ENCODE measurements around the gene NMS.
A peak's percentile ranks its signal among the peaks of the same experiment; 100 is the strongest.
"Not testable (repeated sequence)": the region's sequence is repeated elsewhere in the genome, so short reads cannot be mapped to it uniquely, and the experiment has no call there.

The NMS gene

GRCh38 chr2:100470182-100470581 is at the start of gene NMS:
TSS of gene NMS (plus strand) at chr2:100470482. CDS start at chr2:100470489, 7 bp downstream.
- DNase-seq, result no peak

GRCh38 chr2:100422320-100423055 is 47.8 kb upstream of the NMS start:
- no peak for DNase-seq

GRCh38 chr2:100423631-100424030 is 46.7 kb upstream of the NMS start:
- no peak for DNase-seq

GRCh38 chr2:100424277-100424875 is 45.9 kb upstream of the NMS start:
- DNase-seq, result no peak

GRCh38 chr2:100425107-100425506 is 45.2 kb upstream of the NMS start:
- DNase-seq, result no peak

GRCh38 chr2:100425573-100426383 is 44.5 kb upstream of the NMS start:
- DNase-seq, result no peak

- no peak for DNase-seq
Observed at GRCh38 chr2:100426384-100426720, 43.9 kb upstream of the NMS start.

GRCh38 chr2:100427111-100427510 is 43.2 kb upstream of the NMS start:
- DNase-seq, result no peak

GRCh38 chr2:100427627-100428258 is 42.5 kb upstream of the NMS start:
- peak in 3 of 4 experiments; percentile 45 to 69 (median 63) for DNase-seq

GRCh38 chr2:100429726-100430125 is 40.6 kb upstream of the NMS start:
- no peak for DNase-seq

GRCh38 chr2:100437751-100438150 is 32.5 kb upstream of the NMS start:
- DNase-seq, result no peak

- DNase-seq, result no peak
Observed at GRCh38 chr2:100446696-100447095, 23.6 kb upstream of the NMS start.

- DNase-seq, result no peak
Observed at GRCh38 chr2:100451092-100451491, 19.2 kb upstream of the NMS start.

- DNase-seq, result no peak
Observed at GRCh38 chr2:100451734-100452133, 18.5 kb upstream of the NMS start.

GRCh38 chr2:100453853-100454252 is 16.4 kb upstream of the NMS start:
- DNase-seq, result no peak

- DNase-seq, result not testable (repeated sequence)
Observed at GRCh38 chr2:100456357-100456756, 13.9 kb upstream of the NMS start.

GRCh38 chr2:100460904-100461530 is 9.3 kb upstream of the NMS start:
- DNase-seq, result no peak

GRCh38 chr2:100470898-100471514 is 724 bp downstream of the NMS start:
- DNase-seq, result no peak

- no peak for DNase-seq
Observed at GRCh38 chr2:100476606-100477005, 6.3 kb downstream of the NMS start.

- DNase-seq, result no peak
Observed at GRCh38 chr2:100482741-100483140, 12.5 kb downstream of the NMS start.

GRCh38 chr2:100483895-100484294 is 13.6 kb downstream of the NMS start:
- DNase-seq, result no peak

- no peak for DNase-seq
Observed at GRCh38 chr2:100484390-100484789, 14.1 kb downstream of the NMS start.

GRCh38 chr2:100485396-100485795 is 15.1 kb downstream of the NMS start:
- DNase-seq, result no peak
